ENCODE measurements around the gene SNX10.

DNA sequence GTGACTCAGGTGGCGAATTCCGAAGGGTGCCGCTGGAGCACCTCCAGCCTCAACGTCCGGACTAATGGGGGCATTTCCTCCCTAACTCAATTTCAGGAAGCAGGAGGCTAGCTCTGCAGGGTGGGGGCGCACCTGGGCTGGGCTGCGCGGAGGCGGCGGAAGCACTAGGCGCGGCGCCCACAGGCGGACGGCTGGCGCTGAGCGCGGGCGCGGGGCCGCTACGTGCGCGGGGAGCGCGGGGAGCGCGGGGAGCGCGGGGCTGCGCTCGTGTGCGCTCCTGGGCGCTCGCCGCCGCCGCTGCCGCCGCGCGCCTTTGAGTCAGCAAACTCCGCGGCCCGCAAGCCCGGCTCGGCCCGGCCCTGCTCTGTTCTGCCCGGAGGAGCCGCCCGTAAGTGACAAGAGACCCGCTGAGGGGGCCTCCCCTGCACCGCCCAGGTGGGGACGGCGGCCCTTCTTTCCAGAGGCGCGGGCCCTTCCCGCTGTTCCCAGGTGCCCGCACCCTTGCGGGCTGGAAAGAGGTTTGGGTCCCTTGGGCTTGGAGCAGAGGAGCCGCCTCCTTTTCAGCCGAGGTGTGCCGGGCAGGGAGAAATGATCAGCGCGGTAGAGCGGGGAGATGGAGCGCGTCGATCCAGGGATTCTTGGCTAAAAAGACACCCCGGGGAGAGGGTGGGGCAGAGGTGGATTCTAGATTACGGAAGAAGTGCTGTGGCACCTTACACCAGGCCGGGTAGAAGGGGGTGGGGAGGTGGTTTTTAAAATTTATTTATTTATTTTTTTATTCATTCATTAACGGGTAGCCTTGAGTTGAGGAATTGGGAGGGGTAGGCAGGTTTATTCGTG, at the start of gene SNX10:
- no peak for TF ChIP-seq CTCF (IDR thresholded peaks at IDR 0.05)
- no peak for TF ChIP-seq POLR2A (IDR thresholded peaks at IDR 0.05)

Measured in suprapubic skin (tissue), 3 donors.